GM12878 (cell line): ENCODE measurements around the gene MAP1LC3B. TPM values are rescaled to one million over a fixed set of nuclear protein-coding genes. Genes with fewer than 3 reads are reported as not detected.

Experiments
- ATAC-seq: fragments of 200-7000 bp; cut with Tn5 transposase; 3 replicates; pipeline ENCODE4 v1.9.1; 2020; ENCODE audit warnings: mild to moderate bottlenecking, moderate library complexity
- BruUV-seq: library from RNA; stranded (reverse); fragments of 400-500 nt; replicated peaks from 2 replicates; lab custom pipeline; 2021; lab: Mats Ljungman, UMichigan
- CTCF ChIA-PET: fragments of 300-600 bp; sonication (Branson Sonifier 250); formaldehyde crosslinking; extraction: SDS; loops from one replicate; lab custom pipeline; 2021; ENCODE audit warnings: inconsistent platforms; lab: Yijun Ruan, JAX
- POLR2A ChIA-PET: fragments of 350-600 bp; formaldehyde crosslinking; extraction: SDS; loops from one replicate; lab custom pipeline; 2021; ENCODE audit warnings: inconsistent platforms; lab: Charles Lee
- RAD21 ChIA-PET: fragments of 300-600 bp; sonication (Branson Sonifier 250); formaldehyde crosslinking; loops from one replicate; lab custom pipeline; 2023; ENCODE audit warnings: antibody characterized with exemption; ENCODE audit not compliant: unreplicated experiment; lab: Charles Lee
- SMC1A ChIA-PET: fragments of 300-600 bp; sonication (Branson Sonifier 250); formaldehyde crosslinking; loops from one replicate; lab custom pipeline; 2023; ENCODE audit not compliant: unreplicated experiment, uncharacterized antibody; lab: Charles Lee
- DNase-seq: peaks from one replicate; pipeline ENCODE4 v3.0.0-alpha.2; 2011; ENCODE audit warnings: low read depth, low spot score
- FAIRE-seq: peaks from 3 replicates; lab custom pipeline; 2011; peaks lifted over from hg19 to GRCh38; lab: Jason Lieb, UNC
- H2AFZ ChIP-seq: 2 replicates; pipeline ENCODE4 v1.6.0; 2011; ENCODE audit warnings: low read depth, low read length, control low read depth; ENCODE audit not compliant: control insufficient read depth
- H3K27ac ChIP-seq: 2 replicates; pipeline ENCODE4 v1.5.1; 2011; ENCODE audit warnings: control low read depth; ENCODE audit not compliant: control insufficient read depth, insufficient read depth
- H3K27me3 ChIP-seq, 2 experiments: replicated peaks in 1 of 2; 2 replicates each; pipeline versions ENCODE4 v1.6.0 to v1.6.1; 2011; ENCODE audit warnings: low read length in 1 of 2; ENCODE audit not compliant: control insufficient read depth in 2 of 2, insufficient read depth in 2 of 2
- H3K36me3 ChIP-seq, 2 experiments: 2 replicates each; pipeline ENCODE4 v1.5.1; 2011; ENCODE audit warnings: low read length in 1 of 2; ENCODE audit not compliant: control insufficient read depth in 2 of 2, insufficient read depth in 2 of 2
- H3K4me1 ChIP-seq: 2 replicates; pipeline ENCODE4 v1.6.1; 2011; ENCODE audit warnings: mild to moderate bottlenecking, low read length, moderate library complexity, mixed read lengths; ENCODE audit not compliant: control insufficient read depth, insufficient read depth
- H3K4me2 ChIP-seq: 2 replicates; pipeline ENCODE4 v1.6.0; 2011; ENCODE audit warnings: control low read depth; ENCODE audit not compliant: control insufficient read depth, insufficient read depth
- H3K4me3 ChIP-seq: fragments of 200-600 bp; sonication (generic); 2 replicates; pipeline ENCODE4 v1.5.1; 2016
- H3K79me2 ChIP-seq: 2 replicates; pipeline ENCODE4 v1.6.0; 2011; ENCODE audit warnings: low read length; ENCODE audit not compliant: control insufficient read depth, insufficient read depth
- H3K9ac ChIP-seq: 2 replicates; pipeline ENCODE4 v1.8.0; 2011; ENCODE audit warnings: low read length, control low read depth, mixed read lengths; ENCODE audit not compliant: control insufficient read depth, insufficient read depth
- H3K9me3 ChIP-seq: replicated peaks from 3 replicates; pipeline ENCODE4 v1.5.1; 2011; ENCODE audit warnings: mild to moderate bottlenecking, low read length; ENCODE audit not compliant: control insufficient read depth, insufficient read depth
- H4K20me1 ChIP-seq: 2 replicates; pipeline ENCODE4 v1.6.0; 2011; ENCODE audit not compliant: control insufficient read depth, insufficient read depth
- CBX3 ChIP-seq: fragments of 200-600 bp; sonication (generic); IDR thresholded peaks from 2 replicates; pipeline ENCODE4 v1.6.1; 2016; ENCODE audit warnings: low read depth, borderline replicate concordance
- CBX5 ChIP-seq: sonication (generic); IDR thresholded peaks from 2 replicates; pipeline ENCODE4 v1.6.1; 2016; ENCODE audit warnings: low read depth, moderate library complexity, mild to moderate bottlenecking, inconsistent platforms
- IKZF1 ChIP-seq: fragments of 450-650 bp; conservative IDR thresholded peaks from 2 replicates; pipeline ENCODE4 v1.6.1; 2017; ENCODE audit warnings: antibody characterized with exemption, mild to moderate bottlenecking
- NFYA ChIP-seq: IDR thresholded peaks from 2 replicates; pipeline ENCODE4 v1.6.1; 2011; ENCODE audit warnings: low read depth, mild to moderate bottlenecking, low read length, improper control_type of control experiment, borderline replicate concordance
- NR2C2 ChIP-seq: IDR thresholded peaks from 2 replicates; pipeline ENCODE4 v1.6.1; 2011; ENCODE audit warnings: borderline replicate concordance, low read depth; ENCODE audit not compliant: control insufficient read depth, insufficient read length
- NR2F1 ChIP-seq: fragments of 450-650 bp; conservative IDR thresholded peaks from 2 replicates; pipeline ENCODE4 v1.6.1; 2017; ENCODE audit warnings: mild to moderate bottlenecking
- RAD51 ChIP-seq: fragments of 450-650 bp; IDR thresholded peaks from 2 replicates; pipeline ENCODE4 v1.6.1; 2016; ENCODE audit warnings: moderate library complexity, mild to moderate bottlenecking, inconsistent platforms
- RUNX3 ChIP-seq: IDR thresholded peaks from 2 replicates; pipeline ENCODE4 v1.6.1; 2012; ENCODE audit warnings: low read length, inconsistent platforms
- SMAD1 ChIP-seq: fragments of 450-650 bp; IDR thresholded peaks from 2 replicates; pipeline ENCODE4 v1.6.1; 2018; ENCODE audit warnings: mild to moderate bottlenecking, low read depth; ENCODE audit not compliant: partially characterized antibody
- SPI1 ChIP-seq: IDR thresholded peaks from 2 replicates; pipeline ENCODE4 v1.6.1; 2011; ENCODE audit warnings: low read depth, mild to moderate bottlenecking, low read length, moderate library complexity, borderline replicate concordance; ENCODE audit not compliant: insufficient read depth
- SRF ChIP-seq, 2 experiments: IDR thresholded peaks; 2 replicates each; pipeline ENCODE4 v1.6.1; 2011; ENCODE audit warnings: low read depth in 2 of 2, low read length in 2 of 2, mild to moderate bottlenecking in 1 of 2, moderate library complexity in 1 of 2
- STAT1 ChIP-seq: fragments of 450-650 bp; conservative IDR thresholded peaks from 2 replicates; pipeline ENCODE4 v1.6.1; 2014; ENCODE audit warnings: antibody characterized with exemption, mild to moderate bottlenecking
- SUZ12 ChIP-seq: fragments of 200-600 bp; sonication (generic); IDR thresholded peaks from one replicate; pipeline ENCODE4 v1.6.1; 2018; ENCODE audit warnings: antibody characterized with exemption, mild to moderate bottlenecking; ENCODE audit not compliant: unreplicated experiment
- TCF12 ChIP-seq: IDR thresholded peaks from 2 replicates; pipeline ENCODE4 v1.6.1; 2011; ENCODE audit warnings: low read depth, mild to moderate bottlenecking, low read length
- ZNF217 ChIP-seq: fragments of 450-650 bp; IDR thresholded peaks from 2 replicates; pipeline ENCODE4 v1.6.1; 2017; ENCODE audit warnings: antibody characterized with exemption, mild to moderate bottlenecking
- WGBS: methylation state at CpG from one replicate; pipeline ENCODE4 v1.1.6; 2016; ENCODE audit warnings: low lambda C conversion rate; ENCODE audit not compliant: insufficient replicate concordance, insufficient coverage; ENCODE audit errors: missing lambda C conversion rate; 5-methylcytosine and 5-hydroxymethylcytosine counted together
- in situ Hi-C: fragments of 300-500 bp; cut with MboI; formaldehyde crosslinking; loops from 9 replicates; pipeline ENCODE4 v1.14.3; 2018; ENCODE audit warnings: mixed read lengths
- intact Hi-C: fragments of 100-400 bp; cut with micrococcal nuclease; formaldehyde crosslinking; loops from one replicate; pipeline ENCODE4 v1.14.2; 2022; ENCODE audit not compliant: unreplicated experiment
- polyA plus RNA-seq, 11 experiments: library from polyadenylated mRNA; depleted of rRNA in 4 of 11; unstranded in 6 of 11; stranded (reverse) in 5 of 11; fragments of >200 nt; fragmentation: Nextera tagmentation in 4 of 11; fragmentation: Illumina TruSeq in 1 of 11; extraction: Ambion mirVana in 4 of 11; extraction: Trizol in 1 of 11; gene quantifications; 1 replicate in 1 of 11; 2 replicates in 10 of 11; pipeline versions ENCODE4 v1.2.1 to v1.2.3, GENCODE V29; 2011 to 2016; ENCODE audit warnings: inconsistent platforms in 2 of 11, missing spikeins in 2 of 11, low read depth in 1 of 11
- total RNA-seq, 4 experiments: library from RNA; depleted of rRNA in 3 of 4; stranded (reverse); fragments of >200 nt in 3 of 4; fragmentation: Illumina TruSeq in 1 of 4; extraction: Trizol in 1 of 4; gene quantifications; 2 replicates each; pipeline versions ENCODE4 v1.2.1 to v1.2.3, GENCODE V29; 2013 to 2021
- TF ChIP-seq, protein P1 (sequence below): fragments of 450-650 bp; IDR thresholded peaks from 2 replicates; pipeline ENCODE4 v1.6.1; 2017; ENCODE audit warnings: borderline replicate concordance
- TF ChIP-seq, protein P2 (sequence below): fragments of 450-650 bp; IDR thresholded peaks from 2 replicates; pipeline ENCODE4 v1.6.1; 2018; ENCODE audit warnings: mild to moderate bottlenecking, low read depth, moderate library complexity; ENCODE audit not compliant: partially characterized antibody

The MAP1LC3B gene
- total and polyA plus RNA-seq, 10 of the 15 experiments (the other 5 are each of a cell fraction or from before 2014, with no cell fraction given), result 6.1 to 42.8 (median 13.7) TPM

DNA sequence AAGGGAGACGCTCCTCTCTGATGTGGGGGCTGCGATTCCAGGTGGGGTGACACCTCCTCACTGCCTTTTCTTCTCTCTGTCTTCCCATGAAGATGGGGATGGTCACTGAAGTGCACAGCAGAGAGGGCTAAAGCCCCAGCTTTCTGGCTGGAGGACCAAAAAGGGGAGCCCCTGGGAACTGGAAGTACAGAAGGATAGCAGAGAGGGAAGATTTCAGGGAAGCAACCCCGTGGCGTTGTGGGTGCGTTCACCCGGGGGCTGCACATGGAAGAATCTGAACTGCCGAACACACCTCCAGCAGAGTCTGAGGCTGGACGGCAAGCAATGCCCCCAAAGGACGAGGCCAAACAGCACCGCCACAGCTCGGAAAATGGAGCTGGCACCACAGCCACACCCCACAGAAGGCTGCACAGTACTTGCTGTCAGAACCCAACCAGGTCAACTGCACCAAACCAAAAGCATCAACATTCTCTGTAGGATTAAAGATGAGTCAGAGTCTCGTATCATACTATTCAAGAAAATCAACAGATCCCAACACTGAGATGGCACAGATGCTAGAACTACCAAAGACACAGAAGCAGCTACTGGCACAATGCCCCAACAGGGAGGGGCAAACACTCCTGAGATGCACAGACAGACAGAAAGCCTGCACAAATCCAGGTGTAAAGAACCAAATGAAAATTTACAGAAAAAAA lies 49.9 kb downstream of the MAP1LC3B start:
- no TSS peak for BruUV-seq
- in situ Hi-C loops, result no loop called here
- intact Hi-C loops, result no loop called here
- FAIRE-seq (no peak), ATAC-seq (no peak), DNase-seq (no peak)
- Histone ChIP-seq H3K79me2 (no peaks in the 10 kb centered on the region), H3K9me3 (no peaks in the 10 kb centered on the region; the same call in 2 of the 3 replicates), H3K36me3 (no peaks in the 10 kb centered on the region), H3K9ac (no peak overlapping the region), H3K27me3 (no peaks in the 10 kb centered on the region; a peak in 1 of 4 replicates), H4K20me1 (no peaks in the 10 kb centered on the region), H3K4me3 (no peak overlapping the region), H3K4me1 (no peaks in the 10 kb centered on the region), H2AFZ (no peak overlapping the region), H3K4me2 (no peak overlapping the region), H3K27ac (no peak overlapping the region)
- WGBS, result 52% methylated on average over 11 of the region's 12 CpGs
- CTCF ChIA-PET, result no interaction called here
- SMC1A ChIA-PET, result no interaction called here
- RAD21 ChIA-PET, result no interaction called here
- POLR2A ChIA-PET, result no interaction called here
- TF ChIP-seq STAT1 (no peak), CBX3 (no peak), CBX5 (no peak), SRF (IDR thresholded peaks at IDR 0.05; ENCODE audit: low read depth in 2 of 2, low read length in 2 of 2) (no peak), SPI1 (no peak), RAD51 (no peak), NFYA (no peak), SMAD1 (no peak), NR2C2 (no peak), SUZ12 (no peak), TCF12 (no peak), IKZF1 (no peak), RUNX3 (no peak), ZNF217 (no peak), NR2F1 (no peak)
- TF ChIP-seq, protein P1, sequence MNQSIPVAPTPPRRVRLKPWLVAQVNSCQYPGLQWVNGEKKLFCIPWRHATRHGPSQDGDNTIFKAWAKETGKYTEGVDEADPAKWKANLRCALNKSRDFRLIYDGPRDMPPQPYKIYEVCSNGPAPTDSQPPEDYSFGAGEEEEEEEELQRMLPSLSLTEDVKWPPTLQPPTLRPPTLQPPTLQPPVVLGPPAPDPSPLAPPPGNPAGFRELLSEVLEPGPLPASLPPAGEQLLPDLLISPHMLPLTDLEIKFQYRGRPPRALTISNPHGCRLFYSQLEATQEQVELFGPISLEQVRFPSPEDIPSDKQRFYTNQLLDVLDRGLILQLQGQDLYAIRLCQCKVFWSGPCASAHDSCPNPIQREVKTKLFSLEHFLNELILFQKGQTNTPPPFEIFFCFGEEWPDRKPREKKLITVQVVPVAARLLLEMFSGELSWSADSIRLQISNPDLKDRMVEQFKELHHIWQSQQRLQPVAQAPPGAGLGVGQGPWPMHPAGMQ, result no peak
- TF ChIP-seq, protein P2, sequence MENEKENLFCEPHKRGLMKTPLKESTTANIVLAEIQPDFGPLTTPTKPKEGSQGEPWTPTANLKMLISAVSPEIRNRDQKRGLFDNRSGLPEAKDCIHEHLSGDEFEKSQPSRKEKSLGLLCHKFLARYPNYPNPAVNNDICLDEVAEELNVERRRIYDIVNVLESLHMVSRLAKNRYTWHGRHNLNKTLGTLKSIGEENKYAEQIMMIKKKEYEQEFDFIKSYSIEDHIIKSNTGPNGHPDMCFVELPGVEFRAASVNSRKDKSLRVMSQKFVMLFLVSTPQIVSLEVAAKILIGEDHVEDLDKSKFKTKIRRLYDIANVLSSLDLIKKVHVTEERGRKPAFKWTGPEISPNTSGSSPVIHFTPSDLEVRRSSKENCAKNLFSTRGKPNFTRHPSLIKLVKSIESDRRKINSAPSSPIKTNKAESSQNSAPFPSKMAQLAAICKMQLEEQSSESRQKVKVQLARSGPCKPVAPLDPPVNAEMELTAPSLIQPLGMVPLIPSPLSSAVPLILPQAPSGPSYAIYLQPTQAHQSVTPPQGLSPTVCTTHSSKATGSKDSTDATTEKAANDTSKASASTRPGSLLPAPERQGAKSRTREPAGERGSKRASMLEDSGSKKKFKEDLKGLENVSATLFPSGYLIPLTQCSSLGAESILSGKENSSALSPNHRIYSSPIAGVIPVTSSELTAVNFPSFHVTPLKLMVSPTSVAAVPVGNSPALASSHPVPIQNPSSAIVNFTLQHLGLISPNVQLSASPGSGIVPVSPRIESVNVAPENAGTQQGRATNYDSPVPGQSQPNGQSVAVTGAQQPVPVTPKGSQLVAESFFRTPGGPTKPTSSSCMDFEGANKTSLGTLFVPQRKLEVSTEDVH, result no peak
- TF ChIP-seq, all 136 proteins: peak for 0
